HG02973 (cell line): ENCODE results near the gene HRH1.

Source experiments
- ATAC-seq: cut with Tn5 transposase; IDR thresholded peaks from one replicate; pipeline ENCODE4 v1.9.1; 2021; ENCODE audit warnings: moderate library complexity; ENCODE audit not compliant: unreplicated experiment

Gene HRH1

DNA sequence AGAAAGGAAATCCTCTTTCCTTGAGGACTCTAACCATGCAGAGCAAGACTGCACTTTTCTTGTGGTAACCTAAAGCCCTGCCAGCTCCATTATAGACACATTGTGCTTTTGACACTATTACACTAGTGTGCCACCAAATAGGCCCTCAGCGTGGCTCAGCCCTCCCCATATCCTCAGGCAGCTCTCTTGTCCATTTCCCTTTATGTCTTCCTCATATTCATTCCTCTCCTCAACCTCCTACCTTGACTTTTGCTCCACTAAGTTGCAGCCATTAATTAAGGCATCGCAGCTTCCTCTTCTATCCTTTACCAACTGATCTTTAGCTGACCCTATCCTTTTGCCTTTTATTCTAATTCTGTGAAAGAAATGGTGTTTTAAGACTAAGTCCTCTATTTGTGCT is 121.6 kb downstream of the HRH1 start:
- no peak for ATAC-seq

- no peak for ATAC-seq
Observed at GRCh38 chr3:11276901-11277300, 122.6 kb downstream of the HRH1 start.

GRCh38 chr3:11282250-11283138 is 128.2 kb downstream of the HRH1 start:
- no peak for ATAC-seq

- no peak for ATAC-seq
Observed at GRCh38 chr3:11283139-11283475, 128.8 kb downstream of the HRH1 start.

- no peak for ATAC-seq
Observed at GRCh38 chr3:11284011-11284410, 129.7 kb downstream of the HRH1 start.

DNA sequence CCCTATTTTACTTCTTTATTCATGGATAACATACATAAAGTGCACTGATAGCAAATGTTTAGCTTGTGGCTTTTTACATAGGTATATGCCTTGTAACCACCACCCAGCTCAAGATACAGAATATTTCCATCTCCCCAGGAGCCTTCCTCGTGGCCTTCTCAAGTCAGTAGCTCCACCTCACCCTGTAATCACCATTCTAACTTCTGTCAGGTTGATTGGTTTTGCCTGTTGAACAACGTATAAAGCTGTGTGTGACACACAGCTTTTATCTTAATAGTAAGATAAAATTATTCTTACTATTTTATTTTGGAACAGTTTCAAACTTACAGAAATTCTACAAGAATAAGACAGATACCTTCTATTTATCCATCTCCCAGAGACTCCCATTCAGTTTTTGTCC is 131.2 kb downstream of the HRH1 start:
- ATAC-seq: no peak

DNA sequence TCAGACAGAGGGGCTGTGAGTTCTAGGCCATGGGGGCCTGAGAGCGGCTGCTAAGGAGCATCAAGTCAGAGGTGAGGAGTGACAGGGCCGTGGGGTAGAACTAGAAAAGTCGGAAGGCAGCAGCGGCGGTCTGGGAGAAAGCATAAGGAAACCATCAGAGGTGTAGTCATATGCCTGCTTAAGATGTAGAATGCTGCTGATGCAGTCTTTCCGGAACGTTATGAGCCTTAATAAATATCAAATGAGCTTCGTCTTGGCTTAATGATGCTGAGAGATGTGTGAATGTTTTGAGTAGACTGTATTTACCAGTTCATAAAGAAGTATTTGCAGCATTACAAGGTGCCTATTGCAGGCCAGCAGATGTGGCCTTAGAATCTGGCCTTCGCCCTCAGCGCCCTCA is 133.1 kb downstream of the HRH1 start:
- ATAC-seq: no peak

DNA sequence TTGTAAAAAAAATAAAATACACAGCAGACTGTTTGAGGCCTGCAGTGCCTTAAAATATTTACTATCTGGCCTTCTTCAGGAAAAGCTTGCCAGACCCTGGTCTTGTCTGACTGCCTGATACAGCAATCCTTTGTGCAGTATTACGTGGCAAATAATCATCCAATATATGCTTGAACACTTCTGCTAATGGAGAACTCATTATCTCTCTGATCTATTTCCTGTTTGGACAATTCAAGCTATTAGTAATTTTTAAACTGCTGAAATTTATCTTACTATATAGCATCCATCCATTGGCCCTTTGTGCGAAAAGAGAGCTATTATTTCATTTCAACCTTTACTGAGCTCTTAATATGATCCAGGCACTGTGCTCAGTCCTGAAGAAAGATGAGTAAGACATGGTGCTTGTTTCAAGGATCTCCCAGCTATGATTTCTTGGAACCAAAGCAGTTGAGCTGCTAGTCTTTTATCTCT is 133.8 kb downstream of the HRH1 start:
- no peak for ATAC-seq

- ATAC-seq: peak; percentile 76
Observed at GRCh38 chr3:11288786-11289637, 134.7 kb downstream of the HRH1 start.

DNA sequence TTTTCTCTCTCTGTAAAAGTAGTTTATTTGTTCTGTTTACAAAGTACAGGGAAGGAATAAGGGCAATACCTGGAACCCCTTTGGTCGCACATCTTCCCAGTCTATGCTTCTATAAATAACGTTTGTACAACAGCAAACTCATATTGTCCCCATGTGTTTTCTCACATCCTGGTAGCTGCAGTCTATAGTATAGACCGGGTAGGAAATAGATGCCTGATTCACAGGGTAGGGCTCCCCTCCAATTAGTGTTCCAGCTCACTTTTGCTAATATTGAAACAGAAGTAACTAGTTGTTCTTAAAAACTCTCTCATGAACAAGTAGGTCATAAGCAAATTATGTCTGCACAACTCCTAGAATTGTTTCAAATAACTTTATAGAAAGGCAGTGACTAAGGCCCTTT is 135.6 kb downstream of the HRH1 start:
- no peak for ATAC-seq

- no peak for ATAC-seq
Observed at GRCh38 chr3:11290743-11291680, 136.7 kb downstream of the HRH1 start.

DNA sequence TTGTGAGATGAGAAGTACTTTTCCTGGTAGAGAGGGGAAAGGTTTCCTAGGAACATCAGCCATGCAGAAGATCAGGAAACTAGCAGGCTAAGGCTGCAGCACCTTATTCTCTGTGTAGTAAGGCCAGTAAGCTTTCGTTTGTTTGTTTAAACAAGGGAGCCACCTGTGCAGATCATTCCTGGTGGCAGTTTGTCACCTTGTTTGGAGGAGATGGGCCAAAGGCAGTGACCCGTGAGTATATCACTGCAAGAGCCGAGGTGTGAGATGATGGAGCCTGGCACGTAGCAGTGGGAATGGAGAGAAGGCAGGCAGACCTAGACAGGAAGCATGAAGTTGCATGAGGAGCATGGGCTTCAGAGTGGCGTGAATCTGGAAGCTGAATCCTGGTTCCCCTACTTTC is 137.5 kb downstream of the HRH1 start:
- ATAC-seq: no peak

DNA sequence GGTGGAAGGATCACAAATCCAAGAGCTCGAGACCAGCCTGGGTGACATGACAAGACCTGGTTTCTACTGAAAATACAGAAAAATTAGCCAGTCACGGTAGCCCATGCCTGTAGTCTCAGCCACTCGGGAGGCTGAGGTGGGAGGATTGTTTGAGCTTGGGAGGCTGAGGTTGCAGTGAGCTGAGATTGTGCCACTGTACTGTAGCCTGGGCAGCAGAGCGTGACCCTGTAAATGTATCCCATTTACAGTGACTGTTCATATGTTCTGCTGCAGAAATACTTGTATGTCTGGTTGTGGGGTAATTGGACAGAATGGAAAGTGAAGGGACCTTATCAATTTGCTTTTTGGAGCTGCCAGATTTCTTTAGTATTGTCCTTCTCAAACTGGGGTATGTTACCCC is 142.8 kb downstream of the HRH1 start:
- no peak for ATAC-seq

DNA sequence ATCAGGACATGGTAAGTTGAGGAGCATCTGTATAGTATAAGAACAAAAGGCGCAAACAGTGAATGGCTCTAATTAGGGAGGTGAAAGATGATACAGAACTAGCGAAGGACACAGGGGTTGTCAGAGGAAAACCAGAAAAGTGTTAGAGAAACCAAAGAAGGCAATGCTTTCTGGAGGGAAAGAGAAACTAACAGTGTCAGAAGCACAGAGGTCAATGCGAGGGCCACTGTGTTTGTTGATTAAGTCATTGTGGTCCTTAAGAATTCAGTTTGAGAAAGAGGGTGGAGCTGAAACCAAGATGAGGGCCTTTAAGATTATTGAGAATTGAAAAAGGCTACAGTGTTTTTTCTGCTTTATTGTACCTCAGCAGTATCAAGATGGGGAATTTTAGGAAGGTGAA is 146.7 kb downstream of the HRH1 start:
- ATAC-seq: peak; percentile 80

- no peak for ATAC-seq
Observed at GRCh38 chr3:11302444-11302843, 148.2 kb downstream of the HRH1 start.

- no peak for ATAC-seq
Observed at GRCh38 chr3:11304175-11304574, 149.9 kb downstream of the HRH1 start.

DNA sequence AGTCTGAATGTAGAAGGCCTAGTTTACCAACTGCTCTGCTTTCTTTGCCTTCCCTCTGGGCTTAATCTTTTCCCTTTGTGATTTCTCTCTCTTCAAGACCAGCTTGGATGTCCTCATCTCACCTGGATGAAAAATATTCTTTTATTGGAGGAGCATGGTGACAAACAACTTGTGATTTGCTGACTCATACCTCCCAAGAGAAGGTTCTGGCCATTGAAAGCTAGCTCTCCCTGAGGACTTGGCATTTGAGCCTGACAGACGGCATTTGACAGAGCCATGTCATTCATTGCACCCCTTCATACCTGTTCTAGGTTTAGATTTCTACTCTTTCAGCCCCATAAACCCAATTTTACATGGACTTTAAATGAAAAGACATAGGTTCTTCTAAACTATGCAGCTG is 151.2 kb downstream of the HRH1 start:
- ATAC-seq: no peak

DNA sequence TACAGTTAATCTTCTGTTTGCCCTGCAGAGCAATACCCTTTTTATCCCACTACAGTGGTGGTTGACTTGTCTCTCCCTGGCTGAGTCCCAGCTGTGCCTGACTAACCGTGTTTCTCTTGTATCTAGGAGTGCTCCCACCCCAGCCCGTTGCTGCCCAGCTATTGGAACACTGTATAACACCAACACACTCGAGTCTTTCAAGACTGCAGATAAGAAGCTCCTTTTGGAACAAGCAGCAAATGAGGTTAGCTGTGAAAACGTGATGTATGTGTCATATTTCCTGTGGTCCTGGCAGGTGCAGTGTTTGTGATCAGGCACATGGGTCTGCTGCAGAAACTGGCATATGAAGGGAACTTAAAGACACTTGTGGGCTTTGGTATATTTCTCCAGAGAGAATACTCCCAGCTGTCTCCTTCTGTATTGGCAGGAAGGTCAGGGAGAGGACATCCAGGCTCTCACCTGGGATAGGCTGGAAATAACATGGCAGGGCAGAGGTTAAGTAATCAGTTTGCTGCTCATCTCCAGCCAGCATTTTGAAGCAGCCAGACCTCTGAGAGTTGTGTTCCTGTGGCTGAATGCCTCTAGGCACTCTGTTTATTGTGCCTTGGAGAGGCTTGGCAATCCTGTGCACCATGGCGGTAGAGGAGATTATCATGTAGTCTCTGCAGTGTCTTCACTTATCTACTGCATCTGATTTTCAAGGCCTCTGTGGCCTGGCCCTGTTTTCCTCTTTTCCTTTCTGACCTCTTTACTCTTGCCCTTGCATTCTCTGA is 152.7 kb downstream of the HRH1 start:
- ATAC-seq: no peak

DNA sequence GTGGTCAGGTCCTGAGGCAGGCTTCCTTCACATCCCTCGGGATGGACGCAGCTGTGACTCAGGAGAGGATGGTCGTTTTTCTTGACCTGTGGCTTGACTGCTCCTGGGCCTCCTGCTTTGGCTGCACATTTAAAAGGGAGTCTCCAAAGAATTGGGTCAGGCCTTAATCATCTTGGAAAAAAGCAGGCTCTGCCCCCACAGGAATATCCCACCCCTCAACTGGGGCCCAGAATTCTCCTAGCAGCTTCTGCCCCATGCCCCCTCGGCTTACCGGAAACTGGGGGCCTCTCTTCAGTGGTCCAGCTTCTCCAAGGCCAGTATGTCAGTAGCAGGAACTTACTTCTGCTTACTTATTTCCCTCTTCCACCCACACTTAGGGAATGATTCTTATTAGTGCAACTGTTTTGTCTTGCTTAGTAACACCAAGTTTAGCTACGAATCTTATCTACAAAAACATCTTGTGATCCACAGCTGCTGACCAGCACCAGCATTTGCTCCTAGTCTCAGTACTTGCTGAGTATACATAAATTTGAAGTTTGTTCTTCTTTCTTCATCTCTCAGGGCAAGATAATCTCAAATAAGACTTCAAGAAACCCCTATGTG is 153.6 kb downstream of the HRH1 start:
- no peak for ATAC-seq

GRCh38 chr3:11310258-11310657 is 156.0 kb downstream of the HRH1 start:
- ATAC-seq: no peak
